Parietal lobe (tissue), 2 donors: ENCODE measurements around the gene WASL. TPM values are rescaled to one million over a fixed set of nuclear protein-coding genes. Genes with fewer than 3 reads are reported as not detected.

Experiments used
- small RNA-seq: library from RNA; depleted of rRNA; stranded (forward); fragments of <200 nt; gene quantifications from one replicate; pipeline ENCODE3, GENCODE V24; 2014; ENCODE audit warnings: low replicate concordance
- total RNA-seq: library from RNA; depleted of rRNA; stranded (reverse); fragments of >200 nt; gene quantifications from one replicate; pipeline ENCODE4 v1.2.3, GENCODE V29; 2014

The WASL gene
- 30.4 TPM for total RNA-seq

GRCh38 chr7:123748734-123749536, at the start of gene WASL:
Gene WASL, minus strand, starts transcription at chr7:123749003. Its CDS starts 269 bp downstream, at chr7:123748734.

GRCh38 chr7:123655614-123656013, 93.2 kb downstream of the WASL start, which contains the start of gene LMOD2:
Gene LMOD2, plus strand, starts transcription at chr7:123655866. Its CDS starts 98 bp downstream, at chr7:123655964.

Small RNA genes lying within 50 kb of the gene (small RNA-seq; reads per million reads assigned to genes)
- not detected for gene RNU6-11P

Other genes with a start within 250 kb of the WASL start
- 3.8 TPM for gene IQUB, start 214.4 kb downstream of the WASL start, total RNA-seq
- gene NDUFA5, start 191.2 kb downstream of the WASL start, total RNA-seq: 112 TPM
- gene ASB15, start 147.2 kb downstream of the WASL start, total RNA-seq: not detected
- gene LMOD2, start 93.1 kb downstream of the WASL start, total RNA-seq: not detected
- gene HYAL4, start 96.2 kb upstream of the WASL start, total RNA-seq: not detected
- not detected for gene SPAM1, start 176.2 kb upstream of the WASL start, total RNA-seq